HL-60 (cell line): ENCODE measurements around the gene CCDC57.

Experiments
- DNase-seq, 2 experiments: peaks; one replicate each; pipeline ENCODE4 v3.0.0-alpha.2; 2010 to 2020; ENCODE audit warnings: low read depth in 1 of 2, low spot score in 1 of 2
- H3K27ac ChIP-seq: fragments of 250-450 bp; sonication (Bioruptor Pico); replicated peaks from 2 replicates; pipeline ENCODE4 v1.5.1; 2020; ENCODE audit warnings: mild to moderate bottlenecking, moderate library complexity
- H3K27me3 ChIP-seq: fragments of 250-450 bp; sonication (Bioruptor Pico); 2 replicates; pipeline ENCODE4 v1.5.1; 2021; ENCODE audit warnings: mild to moderate bottlenecking, moderate library complexity; ENCODE audit not compliant: insufficient read depth, poor library complexity, severe bottlenecking
- H3K4me3 ChIP-seq: replicated peaks from 2 replicates; pipeline ENCODE4 v1.5.1; 2011; ENCODE audit warnings: mild to moderate bottlenecking, control low read depth, low read length; ENCODE audit not compliant: insufficient read depth
- GABPA ChIP-seq: IDR thresholded peaks from 2 replicates; pipeline ENCODE4 v1.6.1; 2012; ENCODE audit warnings: low read depth
- POLR2AphosphoS5 ChIP-seq: IDR thresholded peaks from 2 replicates; pipeline ENCODE4 v1.6.1; 2012; ENCODE audit warnings: low read depth
- SPI1 ChIP-seq: IDR thresholded peaks from 2 replicates; pipeline ENCODE4 v1.6.1; 2012; ENCODE audit warnings: low read depth, mild to moderate bottlenecking, borderline replicate concordance
- TF ChIP-seq, protein P1 (sequence below): IDR thresholded peaks from 2 replicates; pipeline ENCODE4 v1.6.1; 2012; ENCODE audit warnings: low read depth; ENCODE audit not compliant: insufficient replicate concordance
- TF ChIP-seq, protein P2 (sequence below): IDR thresholded peaks from one replicate; pipeline ENCODE4 v1.5.1; 2011; ENCODE audit warnings: low read length, control low read depth, inconsistent platforms; ENCODE audit not compliant: insufficient read depth

Gene CCDC57

DNA sequence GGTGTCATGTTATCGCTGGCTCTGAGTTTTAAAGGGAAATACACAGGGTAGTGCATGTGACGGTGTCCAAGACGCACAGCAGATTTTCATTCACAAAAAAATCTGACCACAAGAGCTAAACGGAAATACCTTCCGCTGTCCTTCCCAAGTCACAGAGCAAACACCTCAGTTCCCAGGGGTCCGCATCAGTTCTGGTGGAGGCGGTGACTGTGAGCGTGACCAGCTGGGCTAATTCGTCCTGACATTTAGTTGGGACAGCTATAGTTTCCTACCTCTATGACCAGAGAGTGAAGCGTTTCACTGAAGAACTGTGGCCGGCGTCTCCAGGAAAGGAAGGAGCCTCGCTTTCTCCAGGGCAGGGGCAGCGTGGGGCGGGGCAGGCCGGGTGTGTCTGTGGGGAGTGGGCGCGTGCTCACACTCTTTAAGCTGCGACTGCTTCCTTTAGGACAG, 104.1 kb downstream of the CCDC57 start:
- H3K27ac ChIP-seq: no peak overlapping the region
- no peak overlapping the region for H3K4me3 ChIP-seq
- no peaks in the 10 kb centered on the region for H3K27me3 ChIP-seq
- TF ChIP-seq SPI1: no peak
- TF ChIP-seq, protein P1, sequence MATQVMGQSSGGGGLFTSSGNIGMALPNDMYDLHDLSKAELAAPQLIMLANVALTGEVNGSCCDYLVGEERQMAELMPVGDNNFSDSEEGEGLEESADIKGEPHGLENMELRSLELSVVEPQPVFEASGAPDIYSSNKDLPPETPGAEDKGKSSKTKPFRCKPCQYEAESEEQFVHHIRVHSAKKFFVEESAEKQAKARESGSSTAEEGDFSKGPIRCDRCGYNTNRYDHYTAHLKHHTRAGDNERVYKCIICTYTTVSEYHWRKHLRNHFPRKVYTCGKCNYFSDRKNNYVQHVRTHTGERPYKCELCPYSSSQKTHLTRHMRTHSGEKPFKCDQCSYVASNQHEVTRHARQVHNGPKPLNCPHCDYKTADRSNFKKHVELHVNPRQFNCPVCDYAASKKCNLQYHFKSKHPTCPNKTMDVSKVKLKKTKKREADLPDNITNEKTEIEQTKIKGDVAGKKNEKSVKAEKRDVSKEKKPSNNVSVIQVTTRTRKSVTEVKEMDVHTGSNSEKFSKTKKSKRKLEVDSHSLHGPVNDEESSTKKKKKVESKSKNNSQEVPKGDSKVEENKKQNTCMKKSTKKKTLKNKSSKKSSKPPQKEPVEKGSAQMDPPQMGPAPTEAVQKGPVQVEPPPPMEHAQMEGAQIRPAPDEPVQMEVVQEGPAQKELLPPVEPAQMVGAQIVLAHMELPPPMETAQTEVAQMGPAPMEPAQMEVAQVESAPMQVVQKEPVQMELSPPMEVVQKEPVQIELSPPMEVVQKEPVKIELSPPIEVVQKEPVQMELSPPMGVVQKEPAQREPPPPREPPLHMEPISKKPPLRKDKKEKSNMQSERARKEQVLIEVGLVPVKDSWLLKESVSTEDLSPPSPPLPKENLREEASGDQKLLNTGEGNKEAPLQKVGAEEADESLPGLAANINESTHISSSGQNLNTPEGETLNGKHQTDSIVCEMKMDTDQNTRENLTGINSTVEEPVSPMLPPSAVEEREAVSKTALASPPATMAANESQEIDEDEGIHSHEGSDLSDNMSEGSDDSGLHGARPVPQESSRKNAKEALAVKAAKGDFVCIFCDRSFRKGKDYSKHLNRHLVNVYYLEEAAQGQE: no peak
- no peak for TF ChIP-seq GABPA
- TF ChIP-seq POLR2AphosphoS5: no peak
- TF ChIP-seq, protein P2, sequence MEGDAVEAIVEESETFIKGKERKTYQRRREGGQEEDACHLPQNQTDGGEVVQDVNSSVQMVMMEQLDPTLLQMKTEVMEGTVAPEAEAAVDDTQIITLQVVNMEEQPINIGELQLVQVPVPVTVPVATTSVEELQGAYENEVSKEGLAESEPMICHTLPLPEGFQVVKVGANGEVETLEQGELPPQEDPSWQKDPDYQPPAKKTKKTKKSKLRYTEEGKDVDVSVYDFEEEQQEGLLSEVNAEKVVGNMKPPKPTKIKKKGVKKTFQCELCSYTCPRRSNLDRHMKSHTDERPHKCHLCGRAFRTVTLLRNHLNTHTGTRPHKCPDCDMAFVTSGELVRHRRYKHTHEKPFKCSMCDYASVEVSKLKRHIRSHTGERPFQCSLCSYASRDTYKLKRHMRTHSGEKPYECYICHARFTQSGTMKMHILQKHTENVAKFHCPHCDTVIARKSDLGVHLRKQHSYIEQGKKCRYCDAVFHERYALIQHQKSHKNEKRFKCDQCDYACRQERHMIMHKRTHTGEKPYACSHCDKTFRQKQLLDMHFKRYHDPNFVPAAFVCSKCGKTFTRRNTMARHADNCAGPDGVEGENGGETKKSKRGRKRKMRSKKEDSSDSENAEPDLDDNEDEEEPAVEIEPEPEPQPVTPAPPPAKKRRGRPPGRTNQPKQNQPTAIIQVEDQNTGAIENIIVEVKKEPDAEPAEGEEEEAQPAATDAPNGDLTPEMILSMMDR: no peak
- no peak for DNase-seq

DNA sequence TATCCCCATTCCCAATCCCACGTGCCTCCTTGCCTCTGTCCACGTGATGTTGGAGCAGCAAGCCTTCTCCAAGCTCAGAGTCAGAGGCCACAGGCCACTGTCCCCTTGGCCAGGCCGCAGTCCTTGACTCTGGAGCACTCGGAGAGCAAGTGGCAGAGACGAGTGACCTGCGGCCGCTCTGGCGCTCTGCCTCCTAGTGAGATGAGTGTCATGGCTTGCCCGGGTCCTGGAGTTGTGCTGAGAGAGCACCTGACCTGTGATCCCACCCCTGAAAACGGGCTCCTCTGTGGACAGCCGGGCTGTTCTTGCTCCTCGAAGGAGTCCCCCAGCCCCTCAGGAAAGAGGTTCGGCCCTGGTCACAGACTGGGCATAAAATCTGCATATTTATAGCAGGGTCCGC, 104.6 kb downstream of the CCDC57 start:
- no peak for TF ChIP-seq GABPA
- no peak for TF ChIP-seq SPI1
- TF ChIP-seq, protein P1: no peak
- TF ChIP-seq POLR2AphosphoS5: no peak
- TF ChIP-seq, protein P2: no peak
- no peak overlapping the region for H3K27ac ChIP-seq
- no peak overlapping the region for H3K4me3 ChIP-seq

DNA sequence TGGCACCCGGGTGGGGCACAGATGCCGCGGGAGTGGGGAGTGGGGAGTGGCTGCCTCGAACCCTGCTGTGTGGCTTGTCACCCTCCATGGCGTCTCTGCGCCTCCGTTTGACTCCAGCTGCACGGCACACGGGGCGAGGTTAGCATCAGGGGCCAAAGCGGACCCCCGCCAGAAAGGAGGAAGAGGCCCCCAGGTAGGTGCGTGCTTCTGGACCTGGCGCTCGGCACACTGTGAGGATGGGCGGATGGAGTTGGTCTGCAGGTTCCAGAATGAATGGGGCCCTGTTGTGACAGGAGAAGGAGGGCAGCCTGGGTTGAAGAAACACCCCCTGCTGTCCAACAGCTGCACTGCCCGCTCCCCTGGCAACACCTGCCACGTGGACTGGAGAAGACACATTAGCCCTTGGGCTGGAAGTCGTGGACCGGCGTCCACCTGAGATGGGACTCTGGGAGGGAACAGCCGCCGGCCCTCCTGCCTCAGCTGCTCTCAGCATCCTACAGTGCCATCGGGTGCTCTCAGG, 105.2 kb downstream of the CCDC57 start:
- peak overlapping the region; percentile 88 for H3K27ac ChIP-seq
- no peak for DNase-seq
- H3K4me3 ChIP-seq: no peak overlapping the region
- TF ChIP-seq, protein P1: no peak
- no peak for TF ChIP-seq GABPA
- TF ChIP-seq, protein P2: peak; percentile 1
- H3K27me3 ChIP-seq: no peaks in the 10 kb centered on the region

More for the DNA sequence above, 104.6 kb downstream of the CCDC57 start:
- no peaks in the 10 kb centered on the region for H3K27me3 ChIP-seq
- DNase-seq: no peak
